ENCODE results near the gene PRPS1. TPM values are rescaled to one million over a fixed set of nuclear protein-coding genes. Genes with fewer than 3 reads are reported as not detected.

PRPS1 gene
- total RNA-seq, 2 donors from 2014 or later = 59.2 to 104 TPM

DNA sequence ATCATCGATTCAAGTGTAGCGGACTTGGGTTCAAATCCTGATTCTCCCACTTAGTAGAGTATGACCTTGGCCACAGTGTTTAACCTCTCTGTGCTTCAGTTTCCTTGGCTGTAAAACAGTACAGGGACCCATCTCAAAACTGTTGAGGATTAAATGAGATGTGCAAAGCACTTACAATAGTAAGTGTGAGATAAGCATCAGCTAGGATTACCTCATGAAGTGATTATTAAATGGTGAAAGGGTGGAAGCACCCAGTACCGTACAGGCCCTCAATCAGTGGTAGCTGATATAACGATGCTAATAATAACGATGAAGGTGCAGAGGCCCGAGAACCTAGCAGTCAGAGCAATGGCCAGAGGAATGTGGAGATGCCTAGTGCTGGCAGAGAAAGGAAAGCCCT, 45.1 kb downstream of the PRPS1 start:
- Mint-ChIP-seq H3K36me3 (no peaks in the 10 kb centered on the region), H3K9me3 (no peaks in the 10 kb centered on the region), H3K27ac (peak overlapping the region; percentile 62 to 69), H3K4me3 (peak overlapping the region; percentile 75), H3K4me1 (ENCODE audit: low read depth in 2 of 2) (peaks cover 24 to 38% of the 10 kb centered on the region in 2 donors), H3K27me3 (peaks cover 0 to 14% of the 10 kb centered on the region in 2 donors)
- DNase-seq (ENCODE audit: low spot score) = no peak
- ATAC-seq = peak in 1 of 2 donors; percentile 2

DNA sequence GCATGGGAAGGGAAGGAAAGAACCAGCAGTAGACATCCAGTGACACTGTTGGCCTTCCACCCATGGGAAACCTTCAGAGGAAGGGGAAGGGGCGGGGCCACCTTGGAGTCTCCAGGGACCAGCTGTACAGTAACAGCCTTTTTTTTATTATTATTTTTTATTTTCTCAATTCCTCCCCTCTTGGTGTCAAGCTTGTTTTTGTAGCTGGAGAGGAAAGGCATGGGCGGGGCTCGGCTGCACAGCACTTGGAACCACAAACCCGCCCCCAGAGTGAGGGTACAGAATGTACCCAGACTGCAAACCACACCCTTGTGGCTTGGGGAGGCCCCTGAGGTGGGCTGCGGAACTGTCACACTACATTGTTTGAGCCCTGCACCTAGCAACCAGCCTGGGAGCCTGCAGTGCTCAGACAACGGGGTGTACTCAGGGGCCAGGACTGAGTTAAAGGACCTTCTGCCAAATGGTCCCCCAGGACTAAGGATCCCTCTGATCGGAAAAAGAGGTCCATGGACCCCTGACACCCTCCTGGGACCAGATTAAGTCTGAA, 45.7 kb downstream of the PRPS1 start:
- H3K27me3 Mint-ChIP-seq = peaks cover 0 to 14% of the 10 kb centered on the region in 2 donors
- H3K27ac Mint-ChIP-seq = peak overlapping the region; percentile 62 to 69
- H3K9me3 Mint-ChIP-seq = no peaks in the 10 kb centered on the region
- DNase-seq (ENCODE audit: low spot score) = peak; percentile 84
- peaks cover 24 to 43% of the 10 kb centered on the region in 2 donors for H3K4me1 Mint-ChIP-seq (ENCODE audit: low read depth in 2 of 2)
- H3K36me3 Mint-ChIP-seq = no peaks in the 10 kb centered on the region
- H3K4me3 Mint-ChIP-seq = peak overlapping the region; percentile 75
- peak; percentile 87 to 90 for ATAC-seq

DNA sequence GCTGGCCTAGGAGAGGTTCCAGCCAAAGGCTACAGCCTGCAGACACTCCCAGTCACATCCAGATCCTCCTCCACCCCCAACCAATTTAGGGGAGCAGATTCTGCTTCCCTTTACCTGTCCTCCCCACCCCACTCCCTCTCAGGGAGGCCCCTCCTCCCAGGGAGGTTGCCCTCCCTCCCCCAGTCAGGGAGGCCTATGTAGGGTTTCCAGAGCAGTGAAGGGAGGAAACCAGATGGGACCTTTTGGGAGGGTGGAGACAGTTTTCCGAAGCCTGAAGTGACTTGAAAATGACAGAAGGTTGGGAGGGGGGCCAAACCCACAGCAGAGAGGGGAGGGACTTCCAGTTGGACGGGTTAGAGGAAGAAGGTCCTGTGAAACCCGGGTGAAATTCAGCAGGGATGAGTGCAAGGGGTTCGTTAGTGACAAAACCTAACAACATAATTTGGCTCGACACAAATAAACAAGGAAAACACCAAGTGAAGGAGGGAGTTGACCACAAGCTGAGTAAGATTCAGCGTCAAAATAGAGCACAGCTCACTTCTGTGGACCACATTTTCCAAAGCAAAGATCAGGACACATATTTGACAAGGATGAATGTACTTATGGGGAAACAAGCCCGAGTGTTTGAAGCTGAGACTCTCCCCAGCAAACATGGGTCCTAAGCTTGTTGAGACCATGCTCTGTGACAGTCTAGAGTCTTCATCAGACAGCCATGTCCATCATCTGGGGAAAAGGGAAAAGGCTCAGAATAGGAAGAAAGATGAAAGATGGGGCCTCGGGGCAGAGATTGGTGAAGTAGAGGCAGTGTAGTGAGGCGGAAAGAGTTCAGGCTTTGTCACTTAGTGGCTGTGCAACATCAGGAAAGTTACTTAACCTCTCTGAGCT, 46.4 kb downstream of the PRPS1 start:
- H3K27ac Mint-ChIP-seq = peak overlapping the region; percentile 47 to 69
- H3K9me3 Mint-ChIP-seq = no peaks in the 10 kb centered on the region
- ATAC-seq (peak in 1 of 2 donors; percentile 25), DNase-seq (ENCODE audit: low spot score) (no peak)
- H3K36me3 Mint-ChIP-seq = no peaks in the 10 kb centered on the region
- H3K27me3 Mint-ChIP-seq = peaks cover 0 to 16% of the 10 kb centered on the region in 2 donors
- peaks cover 24 to 43% of the 10 kb centered on the region in 2 donors for H3K4me1 Mint-ChIP-seq (ENCODE audit: low read depth in 2 of 2)
- peak overlapping the region; percentile 64 for H3K4me3 Mint-ChIP-seq

DNA sequence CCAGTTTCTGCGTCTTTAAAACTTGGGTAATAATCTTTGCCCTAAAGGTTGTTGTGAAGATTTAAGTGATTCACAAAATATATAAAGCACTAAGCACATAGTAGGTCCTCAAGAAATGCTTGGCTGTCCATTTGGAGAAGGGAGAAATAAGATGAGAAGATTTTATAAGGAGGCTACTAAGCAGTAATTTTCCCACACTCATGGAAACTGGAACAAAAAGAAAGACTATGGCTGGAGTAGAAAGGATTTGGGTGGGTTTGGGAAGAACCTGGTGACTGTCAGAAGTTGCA, 47.0 kb downstream of the PRPS1 start:
- H3K27ac Mint-ChIP-seq = peak overlapping the region; percentile 47 to 69

DNA sequence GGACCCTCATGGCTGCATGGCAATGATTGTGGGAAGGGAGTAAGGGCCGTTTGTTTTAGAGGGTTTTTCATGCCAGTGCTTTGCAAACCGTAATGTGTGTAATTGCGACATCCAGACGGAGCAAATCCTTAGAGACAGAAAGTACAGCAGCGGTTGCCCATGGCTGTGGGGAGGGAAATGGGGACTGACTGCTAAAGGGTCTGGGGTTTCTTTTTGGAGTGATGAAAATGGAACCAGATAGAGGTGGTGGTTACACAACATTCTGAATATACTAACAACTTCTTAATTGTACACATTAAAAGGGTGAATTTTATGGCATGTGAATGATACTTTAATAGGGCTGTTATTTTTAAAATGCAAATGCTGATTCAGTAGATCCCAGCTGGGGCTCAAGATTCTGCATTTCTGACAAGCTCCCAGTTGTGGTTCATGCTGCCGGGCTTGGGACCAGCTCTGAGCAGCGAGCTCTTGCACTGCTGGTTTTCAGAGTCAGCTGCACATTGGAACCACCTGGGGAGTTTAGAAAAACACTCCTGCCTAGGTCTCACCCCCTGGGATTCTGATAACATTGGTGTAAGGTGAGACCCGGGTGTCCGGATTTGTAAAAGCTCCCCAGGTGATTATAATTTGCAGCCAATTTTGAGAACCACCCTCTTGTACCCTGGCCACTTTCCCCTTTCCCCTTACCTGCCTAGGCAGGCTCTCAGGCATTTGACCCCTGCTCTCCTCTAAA, 47.7 kb downstream of the PRPS1 start:
- ATAC-seq (no peak), DNase-seq (ENCODE audit: low spot score) (no peak)
- peaks cover 31 to 51% of the 10 kb centered on the region in 2 donors for H3K4me1 Mint-ChIP-seq (ENCODE audit: low read depth in 2 of 2)
- H3K4me3 Mint-ChIP-seq = peak overlapping the region; percentile 64
- H3K27me3 Mint-ChIP-seq = peaks cover 7 to 27% of the 10 kb centered on the region in 2 donors
- H3K36me3 Mint-ChIP-seq = peaks cover 5% of the 10 kb centered on the region
- H3K9me3 Mint-ChIP-seq = no peaks in the 10 kb centered on the region
- peak overlapping the region; percentile 47 to 69 for H3K27ac Mint-ChIP-seq

More for the DNA sequence above, 47.0 kb downstream of the PRPS1 start:
- peaks cover under 1 to 20% of the 10 kb centered on the region in 2 donors for H3K27me3 Mint-ChIP-seq
- H3K9me3 Mint-ChIP-seq = no peaks in the 10 kb centered on the region
- DNase-seq (ENCODE audit: low spot score) = no peak
- H3K36me3 Mint-ChIP-seq = no peaks in the 10 kb centered on the region
- H3K4me3 Mint-ChIP-seq = peak overlapping the region; percentile 64
- ATAC-seq = no peak
- peaks cover 26 to 45% of the 10 kb centered on the region in 2 donors for H3K4me1 Mint-ChIP-seq (ENCODE audit: low read depth in 2 of 2)

DNA sequence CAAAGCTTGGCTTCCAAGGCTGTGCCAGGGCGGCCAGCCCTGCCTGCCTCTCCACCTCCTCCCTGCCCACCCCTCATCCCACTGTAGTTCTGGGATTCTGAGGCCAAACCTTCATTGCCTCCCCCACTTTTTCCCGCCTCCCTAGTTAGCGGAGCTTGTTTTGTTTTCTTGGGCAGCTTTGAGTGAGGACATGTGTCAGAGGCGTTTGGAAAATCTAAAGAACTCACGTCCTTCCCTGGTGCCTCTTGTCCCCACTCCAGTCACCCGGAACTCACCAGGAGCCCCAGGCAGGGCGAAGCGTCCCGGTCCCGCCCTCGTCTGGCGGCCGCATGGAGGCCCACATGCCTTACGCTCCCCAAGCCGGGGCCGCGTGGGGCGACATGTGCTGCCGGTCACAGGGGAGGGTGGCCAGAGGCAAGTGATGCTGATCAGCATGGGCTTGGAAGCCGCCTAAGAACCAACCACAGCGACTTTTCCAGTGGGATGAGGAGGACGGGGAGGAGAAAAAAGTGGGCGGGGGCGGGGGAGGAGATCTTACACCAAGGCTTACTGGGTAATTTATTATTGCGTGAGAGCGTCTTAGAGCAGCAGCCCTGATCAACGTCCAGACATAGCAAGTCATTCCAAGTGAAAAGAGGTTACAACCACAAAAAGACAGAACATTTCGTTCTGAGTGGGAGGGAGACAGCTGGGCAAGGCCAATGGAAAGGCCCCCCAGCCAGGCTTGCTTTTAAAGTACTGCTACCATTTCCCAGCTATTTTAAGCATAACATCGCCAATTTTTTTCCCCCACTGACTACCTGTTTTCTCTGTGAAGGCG, 48.5 kb downstream of the PRPS1 start:
- Mint-ChIP-seq H3K27ac (peak overlapping the region; percentile 25 to 69), H3K27me3 (peaks cover 8 to 30% of the 10 kb centered on the region in 2 donors), H3K4me3 (peak overlapping the region; percentile 64), H3K4me1 (ENCODE audit: low read depth in 2 of 2) (peaks cover 31 to 51% of the 10 kb centered on the region in 2 donors), H3K9me3 (no peaks in the 10 kb centered on the region), H3K36me3 (peaks cover 5% of the 10 kb centered on the region)
- peak; percentile 29 to 39 for ATAC-seq
- DNase-seq (ENCODE audit: low spot score) = no peak

DNA sequence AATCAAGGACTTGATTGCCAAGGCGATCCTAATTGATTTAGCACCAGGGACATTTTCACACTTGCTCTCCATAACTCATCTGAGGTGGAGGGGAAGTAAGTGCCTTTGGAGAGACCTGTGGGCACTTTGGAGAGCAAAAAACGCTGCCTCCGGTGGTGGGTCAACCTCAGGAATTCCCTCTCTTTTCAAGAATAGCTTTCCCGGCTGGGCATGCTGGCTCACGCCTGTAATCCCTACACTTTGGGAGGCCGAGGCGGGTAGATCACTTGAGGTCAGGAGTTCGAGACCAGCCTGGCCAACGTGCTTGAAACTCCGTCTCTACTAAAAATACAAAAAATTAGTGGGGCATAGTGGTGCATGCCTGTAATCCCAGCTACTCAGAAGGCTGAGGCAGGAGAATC, 49.2 kb downstream of the PRPS1 start:
- Mint-ChIP-seq H3K27me3 (peaks cover 8 to 34% of the 10 kb centered on the region in 2 donors), H3K4me1 (ENCODE audit: low read depth in 2 of 2) (peaks cover 31 to 56% of the 10 kb centered on the region in 2 donors), H3K4me3 (peak overlapping the region; percentile 64), H3K27ac (peak overlapping the region in 1 of 2 donors; percentile 69), H3K36me3 (peaks cover 5% of the 10 kb centered on the region), H3K9me3 (no peaks in the 10 kb centered on the region)
- no peak for DNase-seq (ENCODE audit: low spot score)
- no peak for ATAC-seq

DNA sequence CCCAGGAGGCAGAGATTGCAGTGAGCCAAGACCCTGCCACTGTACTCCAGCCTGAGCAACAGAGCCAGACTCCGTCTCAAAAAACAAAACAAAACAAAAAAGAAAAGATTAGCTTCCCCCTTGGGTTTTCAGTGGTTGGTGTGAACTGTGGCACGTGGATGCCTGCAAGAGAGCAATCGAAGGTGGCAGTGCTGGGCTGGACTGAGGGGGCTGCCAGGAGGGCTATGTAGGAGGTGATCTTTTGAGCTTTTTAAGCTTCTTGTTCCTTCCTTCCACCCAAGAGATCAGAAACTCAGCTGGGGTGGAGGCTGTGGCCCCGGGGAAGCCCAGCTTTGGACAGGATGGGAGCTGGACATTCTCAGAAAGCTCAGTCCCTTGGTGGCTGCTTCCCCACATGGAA, 49.6 kb downstream of the PRPS1 start:
- H3K4me3 Mint-ChIP-seq = no peak overlapping the region
- peaks cover 30 to 58% of the 10 kb centered on the region in 2 donors for H3K4me1 Mint-ChIP-seq (ENCODE audit: low read depth in 2 of 2)
- H3K27me3 Mint-ChIP-seq = peaks cover 8 to 36% of the 10 kb centered on the region in 2 donors
- ATAC-seq = no peak
- H3K9me3 Mint-ChIP-seq = no peaks in the 10 kb centered on the region
- H3K27ac Mint-ChIP-seq = peak overlapping the region in 1 of 2 donors; percentile 69
- H3K36me3 Mint-ChIP-seq = peaks cover 5% of the 10 kb centered on the region
- DNase-seq (ENCODE audit: low spot score) = no peak

DNA sequence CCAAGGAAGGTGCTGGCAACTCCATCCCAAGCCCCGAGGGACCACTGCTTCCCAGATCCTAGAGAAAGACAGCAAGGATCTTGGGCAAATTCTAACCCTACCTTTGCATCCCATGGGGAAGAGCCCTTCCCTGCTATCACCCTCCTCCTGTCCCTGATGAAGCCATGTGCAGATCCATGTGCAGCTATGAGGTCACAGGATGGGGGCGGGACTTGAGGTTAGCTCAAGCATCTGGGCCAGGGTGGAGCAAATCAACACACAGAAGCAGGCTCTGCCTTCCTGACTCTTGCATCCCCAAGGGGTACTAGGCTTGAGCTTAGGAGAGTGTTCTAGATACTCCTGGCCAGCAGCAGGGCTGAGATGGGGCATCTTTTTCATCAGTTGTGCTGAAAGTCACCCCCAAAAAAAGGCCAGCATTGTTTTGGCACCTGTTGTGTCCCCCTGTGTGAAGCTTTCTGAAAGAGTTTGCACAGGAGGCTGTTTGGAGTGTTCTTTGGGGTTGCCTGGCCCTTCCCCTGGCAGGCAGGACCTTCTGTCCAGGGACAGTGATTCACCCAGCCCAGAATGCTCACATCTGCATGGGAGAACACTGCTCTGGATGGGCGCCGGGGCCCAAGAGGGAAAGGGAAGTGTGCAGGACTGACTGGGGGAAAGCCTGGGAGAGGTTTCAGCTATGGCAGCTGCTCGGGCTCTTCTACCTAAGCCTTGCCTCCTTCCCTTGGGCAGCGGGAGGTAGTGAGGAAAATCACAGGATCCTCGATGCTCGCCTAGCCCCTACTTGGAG, 50.8 kb downstream of the PRPS1 start:
- DNase-seq (ENCODE audit: low spot score) = no peak
- no peak overlapping the region for H3K4me3 Mint-ChIP-seq
- no peak overlapping the region for H3K27ac Mint-ChIP-seq
- H3K9me3 Mint-ChIP-seq = no peaks in the 10 kb centered on the region
- H3K4me1 Mint-ChIP-seq (ENCODE audit: low read depth in 2 of 2) = peaks cover 29 to 60% of the 10 kb centered on the region in 2 donors
- peaks cover 5% of the 10 kb centered on the region for H3K36me3 Mint-ChIP-seq
- peaks cover 8 to 44% of the 10 kb centered on the region in 2 donors for H3K27me3 Mint-ChIP-seq
- peak in 1 of 2 donors; percentile 43 for ATAC-seq

DNA sequence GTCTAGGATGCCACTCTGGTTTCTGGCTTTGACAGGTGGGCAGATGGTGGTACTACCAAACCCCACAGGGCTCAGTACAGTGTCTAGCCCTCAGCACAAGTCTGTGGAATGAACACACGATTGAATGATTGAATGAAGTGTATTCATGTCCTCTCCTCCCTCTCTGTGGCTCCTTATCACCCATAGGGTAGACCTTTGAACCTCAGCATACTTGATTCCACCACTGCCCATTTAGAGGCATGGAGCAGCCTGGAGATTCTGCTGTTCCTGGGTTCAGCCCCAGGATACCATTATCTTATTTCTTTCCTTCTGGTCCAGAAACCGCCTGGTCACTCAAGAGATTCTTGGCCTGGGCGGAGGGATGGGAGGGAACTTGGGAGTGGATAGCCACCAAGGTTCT, 53.9 kb downstream of the PRPS1 start:
- Mint-ChIP-seq H3K27me3 (peaks cover 8 to 33% of the 10 kb centered on the region in 2 donors), H3K27ac (no peak overlapping the region), H3K36me3 (peaks cover 5% of the 10 kb centered on the region), H3K4me3 (no peak overlapping the region), H3K9me3 (no peaks in the 10 kb centered on the region), H3K4me1 (ENCODE audit: low read depth in 2 of 2) (peaks cover 14 to 49% of the 10 kb centered on the region in 2 donors)
- ATAC-seq (no peak), DNase-seq (ENCODE audit: low spot score) (no peak)

DNA sequence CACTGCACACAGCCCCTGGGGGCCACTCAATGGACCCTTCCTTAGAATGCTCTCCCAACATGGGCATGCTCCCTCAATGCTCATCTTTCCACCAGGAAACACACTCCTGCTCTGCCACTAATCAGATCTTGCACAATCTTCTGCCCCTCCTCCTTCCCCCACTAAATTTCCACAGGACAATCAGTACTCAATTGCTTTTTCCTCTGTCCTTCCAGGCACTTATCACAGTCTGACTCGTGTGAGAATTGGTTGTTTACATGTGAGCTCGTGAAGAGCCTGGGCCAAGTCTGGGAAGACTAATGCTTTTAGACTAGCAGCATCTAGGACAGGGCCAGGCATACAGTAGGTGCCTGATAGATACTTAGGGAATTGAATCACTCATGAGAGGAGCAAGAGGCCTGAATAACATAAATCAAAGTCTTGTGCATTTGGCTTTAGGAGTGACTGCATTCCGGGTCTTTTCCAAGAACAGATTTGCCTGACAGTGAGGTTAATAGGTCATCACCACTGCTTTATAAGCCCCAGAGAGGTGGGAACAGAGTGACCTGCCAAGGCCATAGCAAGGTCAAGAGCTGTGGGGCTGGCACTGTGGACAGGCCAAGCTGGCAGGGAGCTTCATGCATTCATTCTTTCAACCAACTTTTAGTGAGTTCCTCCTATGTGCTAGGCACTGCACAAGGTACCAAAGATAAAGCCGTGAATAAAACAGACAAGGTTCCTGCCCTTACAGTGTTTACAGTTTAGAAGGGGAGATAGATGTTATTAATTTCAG, 55.0 kb downstream of the PRPS1 start:
- Mint-ChIP-seq H3K9me3 (no peaks in the 10 kb centered on the region), H3K36me3 (peaks cover 5% of the 10 kb centered on the region), H3K27me3 (peaks cover 8 to 36% of the 10 kb centered on the region in 2 donors), H3K27ac (peak overlapping the region in 1 of 2 donors; percentile 40), H3K4me3 (no peak overlapping the region), H3K4me1 (ENCODE audit: low read depth in 2 of 2) (peaks cover 14 to 43% of the 10 kb centered on the region in 2 donors)
- ATAC-seq (no peak), DNase-seq (ENCODE audit: low spot score) (no peak)

DNA sequence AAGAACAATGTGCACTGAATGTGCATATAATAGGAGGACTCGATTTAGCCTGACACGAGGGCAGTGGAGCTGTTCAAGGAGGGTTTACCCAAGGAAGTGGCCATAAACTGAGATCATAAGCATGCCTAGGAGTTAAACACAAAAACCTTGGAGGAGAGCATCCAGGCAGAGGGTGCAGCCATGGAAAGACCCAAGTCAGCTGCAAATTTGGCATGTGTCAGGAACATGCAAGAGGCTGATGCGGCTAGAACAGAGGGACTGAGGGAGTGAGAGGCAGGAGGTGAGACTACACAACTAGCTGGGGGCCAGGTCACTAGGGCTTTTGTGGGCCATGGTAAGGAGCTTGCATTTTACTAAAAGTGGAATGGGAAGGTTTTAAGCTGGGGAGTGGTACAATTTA, 55.6 kb downstream of the PRPS1 start:
- Mint-ChIP-seq H3K4me3 (no peak overlapping the region), H3K27me3 (peaks cover 8 to 36% of the 10 kb centered on the region in 2 donors), H3K27ac (peak overlapping the region in 1 of 2 donors; percentile 40), H3K4me1 (ENCODE audit: low read depth in 2 of 2) (peaks cover 14 to 38% of the 10 kb centered on the region in 2 donors), H3K9me3 (no peaks in the 10 kb centered on the region), H3K36me3 (peaks cover 5% of the 10 kb centered on the region)
- no peak for DNase-seq (ENCODE audit: low spot score)
- ATAC-seq = no peak
